GM23338 (cell line): ENCODE data around the gene GRID1.

Source experiments
- CREB1 ChIP-seq: fragments of 250-450 bp; sonication (Bioruptor Pico); IDR thresholded peaks from 2 replicates; pipeline ENCODE4 v1.5.0; 2020; ENCODE audit warnings: low read depth, mild to moderate bottlenecking, moderate library complexity
- CTCF ChIP-seq, 2 experiments: fragments of 200-600 bp in 1 of 2; sonication (generic) in 1 of 2; conservative IDR thresholded peaks; 2 replicates each; pipeline versions ENCODE4 v1.5.1 to v1.6.1; 2016 to 2017; ENCODE audit warnings: antibody characterized with exemption in 2 of 2, low read depth in 2 of 2, mild to moderate bottlenecking in 2 of 2, moderate library complexity in 1 of 2
- EZH2 ChIP-seq: fragments of 200-600 bp; sonication (generic); IDR thresholded peaks from one replicate; pipeline ENCODE4 v1.8.0; 2017; ENCODE audit warnings: antibody characterized with exemption, mild to moderate bottlenecking, low read depth; ENCODE audit not compliant: unreplicated experiment
- EZH2phosphoT487 ChIP-seq: fragments of 200-600 bp; sonication (generic); IDR thresholded peaks from one replicate; pipeline ENCODE4 v1.8.1; 2018; ENCODE audit warnings: antibody characterized with exemption; ENCODE audit not compliant: unreplicated experiment
- NANOG ChIP-seq: IDR thresholded peaks from 2 replicates; pipeline ENCODE4 v1.6.1; 2016; ENCODE audit warnings: antibody characterized with exemption, borderline replicate concordance
- POLR2AphosphoS5 ChIP-seq: IDR thresholded peaks from 2 replicates; pipeline ENCODE4 v1.6.1; 2016; ENCODE audit warnings: antibody characterized with exemption, low read depth
- REST ChIP-seq: IDR thresholded peaks from one replicate; pipeline ENCODE4 v1.6.1; 2018; ENCODE audit warnings: antibody characterized with exemption; ENCODE audit not compliant: unreplicated experiment
- STAT1 ChIP-seq: IDR thresholded peaks from one replicate; pipeline ENCODE4 v1.6.1; 2016; ENCODE audit warnings: antibody characterized with exemption; ENCODE audit not compliant: unreplicated experiment
- ZNF114 ChIP-seq: fragments of 250-450 bp; sonication (Bioruptor Pico); IDR thresholded peaks from 2 replicates; pipeline ENCODE4 v1.5.0; 2020; ENCODE audit warnings: mild to moderate bottlenecking, moderate library complexity
- ZNF331 ChIP-seq: fragments of 250-450 bp; sonication (Bioruptor Pico); IDR thresholded peaks from 2 replicates; pipeline ENCODE4 v1.5.0; 2020; ENCODE audit warnings: low read depth, mild to moderate bottlenecking, moderate library complexity

GRCh38 chr10:85993840-85994507 is 372.6 kb downstream of the GRID1 start:
- TF ChIP-seq CTCF (conservative IDR thresholded peaks at IDR 0.05; ENCODE audit: low read depth in 2 of 2) (no peak), POLR2AphosphoS5 (no peak), EZH2phosphoT487 (no peak), REST (no peak), EZH2 (no peak), STAT1 (no peak), NANOG (no peak), CREB1 (CRISPR knock-in tag) (no peak), ZNF331 (CRISPR knock-in tag) (no peak), ZNF114 (CRISPR knock-in tag) (no peak)
